HTERT RPE-1 (cell line): ENCODE measurements around the gene PRR20G.

Experiments
- in situ Hi-C: fragments of 300-500 bp; cut with MboI; formaldehyde crosslinking; loops from 4 replicates; pipeline ENCODE4 v1.14.3; 2020; ENCODE audit warnings: low sequenced_read_pairs

PRR20G gene

GRCh38 chr3:127264794-127265514 lies 22.9 kb downstream of the PRR20G start:
- in situ Hi-C loops, result no loop called here

GRCh38 chr3:127264292-127264691 lies 23.6 kb downstream of the PRR20G start:
- in situ Hi-C loops, result no loop called here

- in situ Hi-C loops, result no loop called here
These were observed 24.1 kb downstream of the PRR20G start for GRCh38 chr3:127263586-127264231.

- in situ Hi-C loops, result no loop called here
These were observed 24.8 kb downstream of the PRR20G start for GRCh38 chr3:127263037-127263436.

- in situ Hi-C loops, result no loop called here
These were observed 25.3 kb downstream of the PRR20G start for GRCh38 chr3:127262533-127262932.

GRCh38 chr3:127261925-127262324 lies 25.9 kb downstream of the PRR20G start:
- in situ Hi-C loops, result no loop called here

GRCh38 chr3:127260826-127261555 lies 26.9 kb downstream of the PRR20G start:
- in situ Hi-C loops, result no loop called here

GRCh38 chr3:127260416-127260815 lies 27.4 kb downstream of the PRR20G start:
- in situ Hi-C loops, result no loop called here

GRCh38 chr3:127259882-127260281 lies 28.0 kb downstream of the PRR20G start:
- in situ Hi-C loops, result no loop called here

- in situ Hi-C loops, result no loop called here
These were observed 29.1 kb downstream of the PRR20G start for GRCh38 chr3:127258733-127259132.

- in situ Hi-C loops, result no loop called here
These were observed 30.5 kb downstream of the PRR20G start for GRCh38 chr3:127257351-127257750.

- in situ Hi-C loops, result no loop called here
These were observed 31.0 kb downstream of the PRR20G start for GRCh38 chr3:127256733-127257271.

GRCh38 chr3:127256138-127256537 lies 31.7 kb downstream of the PRR20G start:
- in situ Hi-C loops, result no loop called here

GRCh38 chr3:127255516-127255915 lies 32.3 kb downstream of the PRR20G start:
- in situ Hi-C loops, result no loop called here

GRCh38 chr3:127254730-127255129 lies 33.1 kb downstream of the PRR20G start:
- in situ Hi-C loops, result no loop called here

GRCh38 chr3:127254033-127254644 lies 33.7 kb downstream of the PRR20G start:
- in situ Hi-C loops, result no loop called here

- in situ Hi-C loops, result no loop called here
These were observed 34.4 kb downstream of the PRR20G start for GRCh38 chr3:127253491-127253890.

- in situ Hi-C loops, result no loop called here
These were observed 35.4 kb downstream of the PRR20G start for GRCh38 chr3:127252446-127252845.

- in situ Hi-C loops, result no loop called here
These were observed 37.8 kb downstream of the PRR20G start for GRCh38 chr3:127250032-127250431.

GRCh38 chr3:127247292-127247691 lies 40.6 kb downstream of the PRR20G start:
- in situ Hi-C loops, result no loop called here

GRCh38 chr3:127238602-127239001 lies 49.2 kb downstream of the PRR20G start:
- in situ Hi-C loops, result no loop called here
